H4 (cell line): ENCODE measurements around the gene CCDC149. TPM values are rescaled to one million over a fixed set of nuclear protein-coding genes. Genes with fewer than 3 reads are reported as not detected.

Experiments
- DNase-seq: peaks from one replicate; pipeline ENCODE4 v3.0.0-alpha.2; 2015; ENCODE audit warnings: low spot score
- total RNA-seq: library from RNA; depleted of rRNA; stranded (reverse); fragments of >200 nt; shearing (Covaris generic); gene quantifications from 2 replicates; pipeline ENCODE4 v1.2.3, GENCODE V29; 2014

The CCDC149 gene
- total RNA-seq, 1 experiment from 2014 or later = 3.3 TPM

DNA sequence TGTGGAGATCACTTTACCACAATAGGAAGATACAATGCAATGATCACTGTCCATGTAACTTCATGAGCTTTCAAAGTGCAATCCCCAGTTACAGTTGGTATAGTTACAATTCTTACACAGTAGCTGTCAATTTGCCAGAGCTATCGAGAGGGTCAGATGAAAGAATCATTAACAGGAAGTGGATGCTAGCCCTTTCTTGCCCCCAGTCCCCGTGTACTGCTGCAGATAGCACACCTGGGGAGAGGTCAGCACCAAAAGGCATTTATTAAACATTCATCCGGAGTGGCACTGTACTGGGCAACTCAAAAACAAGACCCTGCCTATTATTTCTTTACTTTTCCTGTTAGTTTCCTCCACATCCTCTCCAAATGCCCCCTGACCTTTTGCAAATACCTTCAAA is 69.7 kb downstream of the CCDC149 start:
- no peak for DNase-seq

DNA sequence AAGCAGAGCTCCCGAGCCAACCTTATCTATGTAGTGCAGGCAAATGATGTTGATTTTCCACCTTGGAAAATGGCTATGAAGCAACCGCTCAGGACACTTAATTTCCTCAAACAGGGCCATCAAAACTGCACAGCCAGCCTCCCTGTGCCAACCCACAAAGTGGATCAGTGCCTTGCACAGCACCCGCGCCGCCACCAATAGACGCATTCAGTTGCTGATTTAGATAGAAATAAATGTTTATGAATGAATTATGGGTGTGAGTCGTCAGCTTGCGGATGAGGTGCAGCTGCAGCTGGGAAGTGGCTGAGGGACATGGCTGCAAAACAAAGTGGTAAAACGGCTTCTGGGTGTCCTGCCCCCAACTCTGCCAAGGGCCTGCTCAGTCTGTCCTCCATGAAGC is 70.5 kb downstream of the CCDC149 start:
- no peak for DNase-seq

DNA sequence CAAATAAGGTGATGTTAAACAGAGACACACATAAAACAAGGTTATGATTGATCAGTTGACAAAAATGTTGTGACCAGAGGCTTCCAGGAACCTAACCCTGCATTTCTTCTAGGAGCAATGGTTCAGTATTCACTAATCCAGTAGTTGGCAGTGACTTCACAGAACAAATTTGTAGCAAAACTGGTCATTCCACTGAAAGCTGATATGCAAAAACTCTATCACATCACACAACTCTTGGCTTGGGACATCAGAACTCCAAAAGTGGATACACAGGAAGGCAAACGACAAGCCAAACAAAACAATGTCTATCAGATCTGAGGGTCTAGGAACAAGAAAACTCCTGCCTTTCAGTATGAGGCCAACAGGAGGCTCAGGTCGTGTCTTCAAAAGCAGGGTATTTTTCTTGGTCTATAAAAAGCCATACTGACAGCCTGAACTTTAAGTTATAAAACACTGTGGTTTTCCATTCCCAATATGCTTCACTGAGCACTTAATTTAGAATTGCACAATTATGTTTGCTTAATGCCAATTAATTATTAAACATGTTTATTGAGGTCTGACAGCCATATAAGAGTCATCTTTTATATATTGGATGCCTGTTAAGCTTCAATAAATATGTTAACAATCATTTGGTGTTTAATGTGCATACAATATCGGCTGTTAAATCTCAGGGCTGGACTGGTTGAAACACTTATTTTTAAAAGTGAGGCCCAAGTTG is 71.9 kb downstream of the CCDC149 start:
- no peak for DNase-seq

DNA sequence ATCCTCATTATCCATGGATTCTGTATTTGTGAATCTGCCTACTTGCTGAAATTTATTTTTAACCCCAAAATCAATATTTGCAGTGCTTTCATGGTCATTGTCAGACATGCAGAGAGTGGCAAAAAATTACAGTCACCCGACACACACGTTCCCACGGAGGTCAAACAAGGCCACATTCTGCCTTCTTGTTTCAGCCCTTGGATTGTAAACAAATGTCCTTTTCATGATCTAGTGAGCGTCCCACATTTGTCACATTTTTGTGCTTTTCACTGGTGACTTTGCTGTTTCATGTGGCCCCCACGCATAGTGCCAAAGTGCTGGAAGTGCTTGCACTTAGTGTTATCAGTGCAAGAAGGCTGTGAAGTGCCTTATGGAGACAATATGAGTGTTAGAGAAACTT is 72.5 kb downstream of the CCDC149 start:
- no peak for DNase-seq

DNA sequence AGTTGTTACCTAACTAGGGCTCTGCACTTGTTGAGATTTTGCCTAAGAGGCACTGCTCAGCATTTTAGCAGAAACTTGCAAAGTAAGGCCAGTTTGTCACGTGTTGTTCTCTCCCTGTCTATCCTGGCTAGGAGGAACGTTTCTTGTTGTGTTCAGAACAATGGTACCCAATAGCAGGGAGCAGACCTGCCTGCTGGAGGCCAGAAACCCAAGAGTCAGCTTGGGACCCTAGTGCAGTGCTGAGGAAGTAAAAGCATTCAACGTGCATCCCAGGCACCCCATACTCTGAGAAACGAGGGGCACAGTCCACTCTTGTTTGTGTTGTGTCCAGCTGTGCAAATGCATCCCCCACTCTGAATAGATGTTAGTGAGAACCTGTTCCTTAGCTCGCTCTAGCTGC is 75.1 kb downstream of the CCDC149 start:
- no peak for DNase-seq

DNA sequence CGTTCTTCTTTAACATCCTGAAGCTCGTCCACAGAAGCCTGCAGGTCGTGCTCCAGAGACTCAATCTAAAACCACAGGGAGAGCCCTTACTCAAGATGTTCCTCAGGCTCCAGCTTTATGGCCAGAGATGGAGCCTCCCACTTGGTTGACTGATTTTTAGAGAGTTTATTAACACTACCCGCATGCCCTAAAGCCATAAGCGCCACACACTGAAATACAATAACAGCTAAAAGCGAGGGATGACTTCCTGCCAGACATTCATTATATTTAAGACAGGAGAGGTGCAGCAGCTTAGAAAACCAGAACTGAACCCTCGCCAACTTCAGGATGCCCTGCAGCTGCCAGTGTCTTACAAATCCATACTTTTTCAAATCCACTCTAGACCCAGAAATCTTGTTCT is 75.5 kb downstream of the CCDC149 start:
- no peak for DNase-seq

DNA sequence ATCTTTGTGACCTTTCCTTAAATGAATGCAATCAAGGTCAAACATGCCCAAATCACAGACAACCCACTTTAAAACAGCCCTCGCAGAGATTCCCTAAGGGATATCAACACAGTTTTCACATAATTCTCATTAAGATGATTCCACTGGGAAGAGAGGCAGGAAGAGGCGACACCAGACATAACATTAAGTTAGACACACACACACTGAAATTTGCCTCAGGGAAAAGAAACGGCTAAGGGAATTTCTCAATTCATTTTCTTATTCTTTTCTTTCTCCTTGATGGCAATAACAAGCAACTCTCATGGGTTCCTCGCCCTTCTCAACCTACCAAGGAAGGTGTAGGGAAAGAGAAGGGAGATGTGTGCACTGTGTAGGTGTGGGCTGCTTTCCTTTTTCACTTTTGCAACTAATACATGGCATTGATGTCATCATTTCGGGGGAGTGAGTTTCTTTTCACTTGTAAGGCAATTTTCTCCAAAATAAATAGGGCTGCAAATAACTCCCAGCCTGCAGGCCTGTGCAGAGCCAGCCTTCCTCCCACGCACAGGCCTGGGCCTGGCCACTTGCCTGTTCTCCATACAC is 76.1 kb downstream of the CCDC149 start:
- DNase-seq = no peak

DNA sequence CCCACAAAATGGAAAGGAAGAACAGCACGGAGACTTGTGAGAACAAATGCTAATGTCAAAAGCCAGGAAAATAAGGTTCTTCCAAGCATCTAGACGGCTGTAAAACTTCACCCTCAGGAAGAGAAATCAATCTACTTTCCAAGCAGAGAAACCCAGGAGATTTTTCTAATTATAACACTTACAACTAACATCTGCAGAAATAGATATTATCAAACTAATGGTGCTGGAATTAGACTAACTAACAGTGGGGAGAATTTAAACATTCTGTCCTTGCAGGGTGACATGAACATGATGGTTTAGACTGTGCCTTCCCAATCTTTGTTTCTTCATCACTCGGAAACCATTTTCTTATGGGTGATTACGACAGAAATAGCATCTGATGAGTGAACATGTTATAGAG is 77.1 kb downstream of the CCDC149 start:
- DNase-seq = no peak

DNA sequence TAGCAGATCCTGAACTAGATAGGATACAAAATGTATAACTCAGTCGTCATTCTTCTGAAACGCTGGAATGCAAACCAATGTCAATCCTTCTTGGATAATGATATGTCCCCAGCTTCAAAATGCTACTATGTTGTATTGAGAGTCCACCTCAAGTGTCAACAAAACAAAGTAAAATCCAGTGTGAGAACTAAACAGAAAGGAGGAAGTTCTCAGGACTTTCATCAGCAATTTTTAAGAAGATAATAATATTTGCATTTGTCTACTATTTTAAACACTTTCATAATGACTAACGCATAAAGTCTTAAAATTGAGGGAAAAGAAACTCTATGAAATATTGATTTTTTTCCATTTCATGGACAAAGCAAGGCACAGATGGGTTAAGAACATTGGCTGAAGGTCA is 81.2 kb downstream of the CCDC149 start:
- no peak for DNase-seq

DNA sequence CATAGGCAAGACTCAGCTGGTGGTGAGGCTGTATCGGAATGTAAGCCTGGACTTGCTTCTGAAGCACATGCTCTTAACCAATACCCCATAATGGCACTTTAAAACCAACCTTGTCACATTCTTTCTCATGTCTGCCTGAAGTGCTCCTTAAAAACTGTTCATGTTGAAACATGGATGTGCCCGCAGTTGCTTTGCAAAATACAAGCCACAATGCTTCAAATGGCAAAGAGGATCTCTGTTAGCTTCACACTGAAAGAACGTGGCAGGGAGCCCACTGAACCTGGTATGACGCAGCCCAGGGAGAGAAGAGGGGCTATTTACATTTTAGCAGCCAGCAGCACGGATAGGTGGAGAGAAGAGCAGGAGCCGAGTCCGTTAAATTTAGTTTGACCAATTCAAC is 88.1 kb downstream of the CCDC149 start:
- DNase-seq = no peak

DNA sequence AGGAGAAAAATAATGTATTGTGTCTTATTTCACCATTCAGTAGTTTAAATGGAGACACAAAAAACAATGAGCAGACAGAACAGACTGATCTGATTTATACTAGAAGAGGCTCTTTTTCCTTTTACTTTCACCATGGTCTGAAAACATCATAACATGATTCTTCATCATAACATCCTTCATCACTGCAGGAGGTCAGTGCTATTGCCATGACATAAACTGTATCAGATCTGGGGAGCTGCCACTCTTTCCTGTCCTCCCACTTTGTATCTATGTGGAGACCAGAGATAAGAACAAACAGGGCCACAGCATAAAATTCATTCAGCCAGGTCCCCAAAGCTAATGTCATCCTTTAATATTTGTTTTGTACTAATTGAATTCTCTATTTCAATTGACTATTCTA is 92.3 kb downstream of the CCDC149 start:
- no peak for DNase-seq

DNA sequence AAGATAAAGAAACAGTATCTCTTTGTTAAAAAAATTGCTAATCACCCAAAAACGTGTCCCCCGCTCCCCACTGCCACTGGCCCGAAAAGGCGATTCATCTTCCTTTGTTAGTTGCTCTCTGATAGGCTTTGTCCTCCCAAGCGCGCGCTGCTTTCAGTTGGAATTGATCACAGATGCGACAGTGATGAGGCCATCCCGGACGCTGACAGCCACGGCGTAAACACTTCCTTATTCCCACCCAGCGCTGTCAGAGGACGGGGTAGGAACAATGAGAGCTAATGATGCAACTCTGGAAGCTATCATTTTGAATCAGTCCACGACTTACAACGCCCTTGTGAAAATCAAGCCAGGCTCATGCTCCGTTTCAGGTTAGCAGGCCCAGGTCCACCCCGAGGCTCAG is 96.0 kb downstream of the CCDC149 start:
- no peak for DNase-seq

DNA sequence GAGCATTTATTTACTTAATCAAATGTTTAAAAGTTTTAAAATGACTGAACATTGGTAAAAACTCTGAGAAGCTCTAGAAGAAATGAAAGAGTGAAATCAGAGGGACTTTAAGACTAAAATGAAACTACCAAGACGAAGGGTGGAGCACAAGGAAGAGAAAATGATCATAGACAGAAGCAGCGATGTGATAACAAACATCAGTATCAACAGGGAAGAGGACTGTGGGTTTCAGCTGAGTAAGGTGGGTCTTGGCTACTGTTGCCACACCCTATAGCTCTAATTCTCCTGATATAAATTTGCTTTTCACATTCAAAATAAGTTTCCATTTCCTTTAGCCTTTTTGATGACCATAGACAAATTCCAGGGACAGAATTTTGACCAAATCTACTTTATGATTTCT is 99.1 kb downstream of the CCDC149 start:
- no peak for DNase-seq

DNA sequence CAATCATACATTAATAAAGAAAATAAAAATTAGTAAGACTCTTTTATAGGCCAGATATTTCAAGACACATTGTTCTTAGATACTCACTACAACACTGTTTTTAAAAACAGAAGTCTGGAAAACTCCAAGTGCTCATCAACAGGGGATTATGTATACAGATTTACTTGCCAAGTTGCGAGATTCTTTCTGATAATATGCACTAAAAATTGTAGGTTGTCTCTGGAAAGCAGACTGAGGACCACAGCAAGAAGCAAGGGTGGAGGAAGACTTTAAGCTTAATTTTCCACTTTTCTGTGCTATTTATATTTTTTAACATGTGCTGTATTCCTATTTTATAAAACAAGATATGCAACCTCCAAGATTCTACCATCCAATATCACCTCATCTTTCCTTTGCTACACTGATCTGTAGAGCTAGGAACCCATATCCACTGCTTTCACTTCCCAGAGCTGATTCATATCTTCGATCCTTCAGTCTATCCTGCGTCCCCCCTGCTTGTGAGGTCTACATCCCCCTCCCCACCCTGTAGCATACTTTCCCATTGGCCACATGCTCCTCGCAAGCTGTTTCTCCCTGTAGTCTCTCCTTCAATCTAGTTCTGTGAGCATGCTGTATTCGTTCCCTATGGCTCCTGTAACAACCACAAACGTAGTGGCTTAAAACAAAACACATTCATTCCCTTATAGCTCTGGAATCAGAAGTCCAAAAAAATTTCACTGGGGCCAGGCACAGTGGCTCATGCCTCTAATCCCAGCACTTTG is 101.8 kb downstream of the CCDC149 start:
- no peak for DNase-seq

DNA sequence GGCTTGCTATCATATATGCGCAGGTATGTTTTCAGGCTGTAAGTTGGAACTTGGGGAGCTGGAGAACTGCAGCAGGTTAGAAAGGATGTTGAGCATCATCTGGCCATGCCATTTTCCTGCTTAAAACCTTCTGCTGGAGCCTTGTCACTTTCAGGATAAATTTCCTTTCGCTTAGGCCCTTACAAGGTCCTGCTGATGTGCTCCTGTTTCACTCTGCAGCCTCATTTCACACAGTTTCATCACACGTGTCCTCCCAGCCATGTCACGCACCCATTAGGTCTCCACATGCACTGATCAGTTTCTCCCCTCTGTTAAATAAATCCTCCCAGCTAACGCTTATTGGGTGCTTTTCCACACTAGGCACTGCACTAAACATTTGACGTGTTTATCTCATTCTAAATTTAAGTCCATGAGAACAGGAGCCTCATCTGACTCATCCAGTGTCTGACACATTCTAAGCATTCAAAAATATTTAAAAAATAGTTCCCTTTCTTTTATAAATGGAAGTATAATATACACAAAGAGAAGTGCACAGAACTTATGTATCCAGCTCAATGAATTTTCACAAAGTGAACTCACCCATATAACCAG is 102.9 kb downstream of the CCDC149 start:
- DNase-seq = no peak

DNA sequence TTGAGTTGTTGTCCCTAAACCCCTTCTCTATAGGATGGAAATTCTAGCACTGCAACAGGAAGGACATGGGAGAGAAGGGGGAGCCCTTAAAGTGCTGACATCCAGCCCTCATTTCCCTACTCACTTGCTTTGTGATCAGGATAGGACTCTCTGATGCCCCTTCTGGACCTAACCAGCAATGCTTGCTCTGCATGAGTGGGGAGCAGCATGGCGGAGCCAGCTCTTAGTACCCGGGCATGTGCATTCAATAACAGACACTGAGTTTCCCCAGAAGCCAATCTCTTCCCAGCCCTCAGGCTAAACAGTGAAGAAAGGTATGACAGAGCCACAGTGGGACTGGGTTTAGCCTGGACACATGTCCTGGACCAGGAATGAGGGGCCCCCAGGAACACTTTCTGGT is 103.5 kb downstream of the CCDC149 start:
- DNase-seq = no peak

DNA sequence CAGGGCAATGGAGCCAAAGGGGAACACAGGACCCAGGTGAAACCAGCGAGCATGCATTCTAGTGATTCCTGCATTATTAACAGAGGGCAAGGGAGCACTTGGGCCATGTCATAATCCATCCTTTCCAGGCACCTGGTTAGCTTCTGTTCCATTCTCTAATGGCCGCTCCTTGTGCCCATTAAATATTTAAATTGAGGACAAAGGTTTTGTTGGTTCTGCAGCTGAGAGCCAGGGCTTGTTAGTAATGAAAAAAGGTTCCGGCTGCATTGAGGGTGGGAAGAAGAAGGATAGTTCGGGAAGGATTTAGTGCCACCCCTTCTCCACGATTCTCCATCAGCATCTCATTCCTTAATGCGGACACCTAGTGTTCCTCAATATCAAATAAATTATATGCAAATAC is 103.9 kb downstream of the CCDC149 start:
- no peak for DNase-seq

DNA sequence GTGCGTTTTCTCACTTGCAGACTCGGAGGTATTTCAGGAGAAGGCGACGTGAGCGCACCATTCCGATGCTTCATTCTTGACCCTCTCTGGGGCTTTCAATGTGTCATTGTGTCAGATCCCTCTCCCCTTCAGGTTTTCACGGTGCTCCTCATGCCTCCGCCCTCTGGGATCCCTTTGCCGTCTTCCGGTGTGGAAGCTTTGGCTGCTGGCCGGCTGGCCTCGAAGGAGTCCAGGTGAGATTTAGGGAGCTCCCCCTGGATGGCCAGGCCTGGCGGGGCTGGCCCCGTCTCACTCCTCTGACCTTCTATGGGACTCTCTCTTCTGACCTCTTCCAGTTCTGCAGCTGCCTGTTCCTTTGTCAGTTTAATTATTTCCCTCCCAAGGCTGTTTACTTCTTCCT is 104.6 kb downstream of the CCDC149 start:
- DNase-seq = no peak

DNA sequence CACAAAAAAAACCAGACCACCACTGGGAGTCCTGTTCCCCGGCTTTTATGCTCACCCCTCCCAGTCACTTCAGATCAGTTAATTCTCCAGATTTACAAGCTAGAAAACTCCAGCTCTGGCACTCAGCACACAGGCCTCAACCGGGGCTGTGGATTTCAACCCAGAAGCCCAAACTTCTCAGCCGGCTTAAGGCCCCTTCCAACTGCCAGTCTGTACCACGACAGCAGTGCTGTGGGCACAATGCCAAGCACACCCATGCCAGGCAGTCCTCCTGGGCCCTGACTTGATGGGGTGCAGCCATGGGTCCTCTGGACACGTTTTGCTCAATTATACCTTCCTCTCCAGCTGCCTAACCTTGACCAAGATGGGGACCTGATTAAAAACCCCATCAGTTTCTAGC is 105.2 kb downstream of the CCDC149 start:
- DNase-seq = no peak

DNA sequence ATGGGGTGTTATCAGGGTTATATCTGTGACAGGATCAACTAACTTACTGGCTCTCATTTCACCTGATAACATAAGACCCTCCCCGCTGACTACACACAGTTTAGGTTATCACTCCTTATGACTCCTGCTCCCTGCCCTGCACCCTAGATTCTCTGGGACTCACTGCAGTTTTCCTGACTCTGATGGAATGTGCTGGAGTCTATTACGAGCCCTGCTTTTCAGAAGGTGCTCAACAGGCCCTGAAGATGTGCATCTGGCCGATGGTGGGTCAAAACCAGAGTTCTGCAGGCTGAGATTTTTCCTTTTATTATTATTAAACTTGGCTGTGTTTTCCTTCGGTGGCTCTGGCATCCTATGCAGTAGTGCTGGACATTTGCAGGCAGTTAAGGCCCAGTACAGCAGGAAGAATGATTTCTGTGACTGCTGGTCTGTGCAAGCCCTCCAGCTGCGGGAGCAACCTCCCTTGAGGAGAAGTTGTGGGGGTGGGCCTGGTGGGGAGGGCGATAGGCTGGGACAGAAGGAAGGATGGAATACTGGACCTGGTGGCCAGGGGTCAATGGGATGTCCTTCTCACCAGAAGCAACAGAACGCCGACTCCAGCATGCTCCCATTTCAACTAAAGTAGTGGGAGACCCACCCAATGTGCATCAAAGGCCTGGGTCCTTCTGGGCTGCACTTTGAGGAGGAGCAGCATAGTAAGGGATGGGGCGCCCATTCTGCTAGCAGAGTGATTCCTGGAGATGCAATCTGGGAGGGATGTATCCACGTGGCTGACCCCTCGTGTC is 106.4 kb downstream of the CCDC149 start:
- no peak for DNase-seq

DNA sequence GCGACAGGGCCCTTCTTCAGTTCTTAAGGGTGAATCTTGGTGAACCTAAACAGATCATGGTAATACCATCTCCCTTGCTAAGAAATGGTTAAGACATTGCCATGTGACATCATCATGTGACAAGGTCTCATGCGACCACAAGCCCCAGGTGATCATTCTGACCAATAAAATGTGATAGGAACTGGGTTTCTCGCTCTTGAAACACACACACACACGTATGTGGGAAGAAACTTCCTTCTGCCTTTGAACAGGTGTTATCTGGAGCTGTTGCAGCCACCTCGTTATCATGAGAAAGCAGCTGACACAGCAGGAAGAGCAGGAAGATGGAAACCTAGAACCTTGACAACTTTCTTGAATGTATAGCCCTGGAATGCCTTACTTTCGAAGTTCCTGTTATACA is 107.3 kb downstream of the CCDC149 start:
- DNase-seq = no peak

DNA sequence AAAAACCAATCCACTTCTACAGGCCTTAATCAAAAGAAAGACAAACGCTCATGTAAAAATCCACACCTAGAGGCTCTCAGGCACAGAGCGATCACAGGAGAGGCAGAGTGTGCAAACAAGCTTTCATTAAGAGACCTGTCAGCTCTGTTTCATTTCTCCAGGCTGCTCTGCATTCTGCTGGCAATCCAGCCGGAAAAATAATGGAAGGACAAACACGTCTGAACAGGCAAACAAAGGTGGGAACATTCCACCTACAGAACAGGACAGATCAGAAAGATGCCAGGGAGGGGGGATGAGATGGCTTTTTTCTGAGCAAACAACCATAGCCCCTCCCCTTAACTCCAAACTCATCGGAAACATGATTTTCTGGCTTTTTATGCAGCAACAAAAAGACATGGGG is 107.8 kb downstream of the CCDC149 start:
- DNase-seq = no peak
